HCT116 (cell line): ENCODE results near the gene KRT86. TPM values are rescaled to one million over a fixed set of nuclear protein-coding genes. Genes with fewer than 3 reads are reported as not detected.

Experiments
- ATAC-seq: fragments of 200-7000 bp; cut with Tn5 transposase; 2 replicates; pipeline ENCODE4 v1.9.1; 2020; ENCODE audit warnings: mild to moderate bottlenecking, moderate library complexity
- BruUV-seq: library from RNA; stranded (reverse); fragments of 400-500 nt; replicated peaks from 2 replicates; lab custom pipeline; 2021; lab: Mats Ljungman, UMichigan
- CTCF ChIA-PET: fragments of 300-600 bp; sonication (Branson Sonifier 250); formaldehyde crosslinking; loops from one replicate; lab custom pipeline; 2021; ENCODE audit warnings: antibody characterized with exemption; lab: Charles Lee
- POLR2A ChIA-PET: fragments of 300-600, 350-600 bp; sonication (Branson Sonifier 250); formaldehyde crosslinking; loops from one replicate; lab custom pipeline; 2021; ENCODE audit warnings: antibody characterized with exemption; lab: Charles Lee
- RAD21 ChIA-PET, 2 experiments: fragments of 300-600 bp; sonication (Branson Sonifier 250); formaldehyde crosslinking; loops; one replicate each; lab custom pipeline; 2023; ENCODE audit warnings: low total read pairs in 2 of 2; ENCODE audit not compliant: uncharacterized antibody in 2 of 2, unreplicated experiment in 2 of 2, low non-redundant PET in 1 of 2; lab: Charles Lee
- DNase-seq: peaks from one replicate; pipeline ENCODE4 v3.0.0-alpha.2; 2010; ENCODE audit warnings: low read depth, low spot score
- H2AFZ ChIP-seq: fragments of 200-600 bp; shearing (Covaris generic), sonication (generic); 2 replicates; pipeline ENCODE4 v1.6.1; 2017; ENCODE audit warnings: low read depth, mixed run types, mixed read lengths, antibody characterized with exemption, low read length; ENCODE audit not compliant: poor library complexity, severe bottlenecking
- H3K27ac ChIP-seq: 2 replicates; pipeline ENCODE4 v1.5.1; 2012; ENCODE audit warnings: low read depth, low read length
- H3K27me3 ChIP-seq: fragments of 200-600 bp; sonication (generic); 2 replicates; pipeline ENCODE4 v1.6.1; 2016; ENCODE audit warnings: mixed run types, low read length, mixed read lengths; ENCODE audit not compliant: insufficient read depth
- H3K36me3 ChIP-seq, 2 experiments: fragments of 200-500 bp in 1 of 2; fragments of 200-600 bp in 1 of 2; sonication (Bioruptor generic) in 1 of 2; sonication (generic) in 1 of 2; 2 replicates each; pipeline versions ENCODE4 v1.5.1 to v1.6.1; 2014 to 2016; ENCODE audit warnings: low read length in 2 of 2, inconsistent platforms in 1 of 2, mixed read lengths in 1 of 2, mixed run types in 1 of 2; ENCODE audit not compliant: insufficient read depth in 2 of 2, control insufficient read depth in 1 of 2
- H3K4me1 ChIP-seq, 2 experiments: fragments of 200-600 bp in 1 of 2; sonication (generic) in 1 of 2; 2 replicates each; pipeline versions ENCODE4 v1.5.1 to v1.6.1; 2012 to 2017; ENCODE audit warnings: low read length in 2 of 2, inconsistent platforms in 1 of 2, mild to moderate bottlenecking in 1 of 2, mixed read lengths in 1 of 2, mixed run types in 1 of 2, moderate library complexity in 1 of 2; ENCODE audit not compliant: insufficient read depth in 2 of 2, control insufficient read depth in 1 of 2
- H3K4me2 ChIP-seq: fragments of 200-600 bp; sonication (generic); 2 replicates; pipeline ENCODE4 v1.6.1; 2017; ENCODE audit warnings: mixed run types, low read length, mixed read lengths
- H3K4me3 ChIP-seq, 2 experiments: fragments of 200-600 bp in 1 of 2; sonication (generic) in 1 of 2; replicated peaks in 1 of 2; 2 replicates each; pipeline ENCODE4 v1.5.1; 2011 to 2016; ENCODE audit warnings: low read length in 2 of 2, control low read depth in 1 of 2, low read depth in 1 of 2, mild to moderate bottlenecking in 1 of 2, mixed read lengths in 1 of 2, mixed run types in 1 of 2
- H3K79me2 ChIP-seq: fragments of 200-600 bp; sonication (generic); 2 replicates; pipeline ENCODE4 v1.6.1; 2017; ENCODE audit warnings: mild to moderate bottlenecking, mixed run types, low read length, moderate library complexity, mixed read lengths; ENCODE audit not compliant: insufficient read depth
- H3K9ac ChIP-seq: fragments of 200-600 bp; sonication (generic); 2 replicates; pipeline ENCODE4 v1.6.1; 2016; ENCODE audit warnings: low read length, mixed read lengths
- H3K9me2 ChIP-seq: fragments of 200-600 bp; sonication (generic), shearing (Covaris generic); 2 replicates; pipeline ENCODE4 v1.6.1; 2017; ENCODE audit warnings: mixed run types, mild to moderate bottlenecking, moderate library complexity; ENCODE audit not compliant: insufficient read depth
- H3K9me3 ChIP-seq, 2 experiments: fragments of 200-500 bp in 1 of 2; fragments of 200-600 bp in 1 of 2; sonication (Bioruptor generic) in 1 of 2; sonication (generic) in 1 of 2; 2 replicates each; pipeline ENCODE4 v1.6.1; 2014 to 2017; ENCODE audit warnings: low read length in 2 of 2, mixed read lengths in 2 of 2, inconsistent platforms in 1 of 2, low read depth in 1 of 2, mild to moderate bottlenecking in 1 of 2, mixed run types in 1 of 2, moderate library complexity in 1 of 2; ENCODE audit not compliant: control insufficient read depth in 1 of 2, insufficient read depth in 1 of 2
- H4K20me1 ChIP-seq: fragments of 200-600 bp; sonication (generic), shearing (Covaris generic); 2 replicates; pipeline ENCODE4 v1.6.1; 2017; ENCODE audit warnings: mixed run types, mild to moderate bottlenecking, moderate library complexity; ENCODE audit not compliant: insufficient read depth
- CBX3 ChIP-seq: IDR thresholded peaks from 2 replicates; pipeline ENCODE4 v1.6.1; 2012; ENCODE audit warnings: low read depth
- CEBPB ChIP-seq: IDR thresholded peaks from 2 replicates; pipeline ENCODE4 v1.6.1; 2012; ENCODE audit warnings: low read depth
- EGR1 ChIP-seq: IDR thresholded peaks from 2 replicates; pipeline ENCODE4 v1.6.1; 2012; ENCODE audit warnings: low read depth
- EZH2 ChIP-seq: fragments of 200-600 bp; sonication (generic); IDR thresholded peaks from 2 replicates; pipeline ENCODE4 v1.6.1; 2017; ENCODE audit warnings: antibody characterized with exemption, mixed run types
- EZH2phosphoT487 ChIP-seq: fragments of 200-600 bp; IDR thresholded peaks from 2 replicates; pipeline ENCODE4 v1.6.1; 2018; ENCODE audit warnings: antibody characterized with exemption, borderline replicate concordance
- JUND ChIP-seq: IDR thresholded peaks from 2 replicates; pipeline ENCODE4 v1.6.1; 2012
- POLR2AphosphoS5 ChIP-seq: IDR thresholded peaks from 2 replicates; pipeline ENCODE4 v1.6.1; 2011; ENCODE audit warnings: mild to moderate bottlenecking, low read depth, low read length, moderate library complexity
- RAD21 ChIP-seq: IDR thresholded peaks from 2 replicates; pipeline ENCODE4 v1.6.1; 2012; ENCODE audit warnings: low read depth, mild to moderate bottlenecking
- SIN3A ChIP-seq: IDR thresholded peaks from 2 replicates; pipeline ENCODE4 v1.6.1; 2012; ENCODE audit warnings: low read depth
- TCF7L2 ChIP-seq: IDR thresholded peaks from 2 replicates; pipeline ENCODE4 v1.7.0; 2011; ENCODE audit warnings: borderline replicate concordance, inconsistent platforms; ENCODE audit not compliant: insufficient read depth, insufficient read length; ENCODE audit errors: extremely low read depth
- YY1 ChIP-seq: IDR thresholded peaks from 2 replicates; pipeline ENCODE4 v1.6.1; 2011; ENCODE audit warnings: low read length, low read depth, moderate library complexity, mild to moderate bottlenecking; ENCODE audit not compliant: insufficient replicate concordance; ENCODE audit errors: extremely low read depth
- ZNF274 ChIP-seq: fragments of 200-500 bp; sonication (Bioruptor generic); IDR thresholded peaks from 2 replicates; pipeline ENCODE4 v1.6.1; 2014; ENCODE audit warnings: mild to moderate bottlenecking, low read depth, low read length, inconsistent platforms
- intact Hi-C: fragments of 100-400 bp; cut with micrococcal nuclease; formaldehyde crosslinking; loops from 2 replicates; pipeline ENCODE4 v1.10.0; 2022
- total RNA-seq: library from RNA; stranded (reverse); gene quantifications from one replicate; pipeline ENCODE4 v1.2.1, GENCODE V29; 2021; ENCODE audit not compliant: unreplicated experiment
- TF ChIP-seq, protein P1 (sequence below): IDR thresholded peaks from 2 replicates; pipeline ENCODE4 v1.6.1; 2012
- TF ChIP-seq, protein P2 (sequence below): IDR thresholded peaks from 2 replicates; pipeline ENCODE4 v1.6.1; 2012
- TF ChIP-seq, protein P3 (sequence below): IDR thresholded peaks from 2 replicates; pipeline ENCODE4 v1.6.1; 2012; ENCODE audit warnings: low read depth
- TF ChIP-seq, protein P4 (sequence below): IDR thresholded peaks from 2 replicates; pipeline ENCODE4 v1.6.1; 2011; ENCODE audit warnings: mild to moderate bottlenecking, low read length, moderate library complexity; ENCODE audit not compliant: insufficient replicate concordance; ENCODE audit errors: extremely low read depth

KRT86 gene
- total RNA-seq, 1 experiment from 2014 or later: 1.5 TPM

DNA sequence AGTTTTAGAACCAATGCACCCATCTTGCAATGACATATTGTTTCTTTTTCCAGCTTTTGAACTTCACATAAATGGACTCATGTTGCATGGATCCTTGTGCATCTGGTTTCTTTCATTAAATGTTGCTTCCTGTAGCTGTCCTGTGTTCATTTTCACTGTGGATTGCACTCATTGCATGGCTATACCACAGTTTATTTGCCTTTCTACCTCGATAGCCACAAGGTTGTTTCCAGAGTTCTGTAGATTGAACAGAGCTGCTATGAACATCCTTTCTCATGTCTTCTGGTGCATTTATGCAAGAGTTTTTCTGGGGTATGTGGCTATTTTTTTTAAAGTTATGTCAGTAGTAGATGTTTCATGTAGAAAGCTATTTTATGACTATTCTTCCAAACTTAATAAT is 20.4 kb downstream of the KRT86 start:
- POLR2A ChIA-PET: interaction anchor here (1.0 kb wide), 1 partner anchor 14 kb away, joined by 4 read pairs; no protein-coding TSS in a partner anchor
- DNase-seq (no peak), ATAC-seq (no peak)
- no peak overlapping the region for H3K4me3 ChIP-seq
- H3K9me2 ChIP-seq: no peaks in the 10 kb centered on the region
- BruUV-seq: no TSS peak
- H3K4me2 ChIP-seq: no peak overlapping the region
- H3K27ac ChIP-seq: no peak overlapping the region
- no peaks in the 10 kb centered on the region for H3K79me2 ChIP-seq
- peaks cover 0 to 15% of the 10 kb centered on the region in 2 experiments; a peak in 2 of 4 replicates for H3K4me1 ChIP-seq
- H4K20me1 ChIP-seq: no peaks in the 10 kb centered on the region
- RAD21 ChIA-PET: no interaction called here
- no peak overlapping the region for H3K9ac ChIP-seq
- TF ChIP-seq CBX3: no peak
- TF ChIP-seq EZH2: no peak
- TF ChIP-seq EZH2phosphoT487: no peak
- TF ChIP-seq, protein P1, sequence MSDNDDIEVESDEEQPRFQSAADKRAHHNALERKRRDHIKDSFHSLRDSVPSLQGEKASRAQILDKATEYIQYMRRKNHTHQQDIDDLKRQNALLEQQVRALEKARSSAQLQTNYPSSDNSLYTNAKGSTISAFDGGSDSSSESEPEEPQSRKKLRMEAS: no peak
- TF ChIP-seq EGR1: no peak
- TF ChIP-seq, protein P2, sequence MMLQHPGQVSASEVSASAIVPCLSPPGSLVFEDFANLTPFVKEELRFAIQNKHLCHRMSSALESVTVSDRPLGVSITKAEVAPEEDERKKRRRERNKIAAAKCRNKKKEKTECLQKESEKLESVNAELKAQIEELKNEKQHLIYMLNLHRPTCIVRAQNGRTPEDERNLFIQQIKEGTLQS: no peak
- TF ChIP-seq ZNF274: no peak
- TF ChIP-seq, protein P3, sequence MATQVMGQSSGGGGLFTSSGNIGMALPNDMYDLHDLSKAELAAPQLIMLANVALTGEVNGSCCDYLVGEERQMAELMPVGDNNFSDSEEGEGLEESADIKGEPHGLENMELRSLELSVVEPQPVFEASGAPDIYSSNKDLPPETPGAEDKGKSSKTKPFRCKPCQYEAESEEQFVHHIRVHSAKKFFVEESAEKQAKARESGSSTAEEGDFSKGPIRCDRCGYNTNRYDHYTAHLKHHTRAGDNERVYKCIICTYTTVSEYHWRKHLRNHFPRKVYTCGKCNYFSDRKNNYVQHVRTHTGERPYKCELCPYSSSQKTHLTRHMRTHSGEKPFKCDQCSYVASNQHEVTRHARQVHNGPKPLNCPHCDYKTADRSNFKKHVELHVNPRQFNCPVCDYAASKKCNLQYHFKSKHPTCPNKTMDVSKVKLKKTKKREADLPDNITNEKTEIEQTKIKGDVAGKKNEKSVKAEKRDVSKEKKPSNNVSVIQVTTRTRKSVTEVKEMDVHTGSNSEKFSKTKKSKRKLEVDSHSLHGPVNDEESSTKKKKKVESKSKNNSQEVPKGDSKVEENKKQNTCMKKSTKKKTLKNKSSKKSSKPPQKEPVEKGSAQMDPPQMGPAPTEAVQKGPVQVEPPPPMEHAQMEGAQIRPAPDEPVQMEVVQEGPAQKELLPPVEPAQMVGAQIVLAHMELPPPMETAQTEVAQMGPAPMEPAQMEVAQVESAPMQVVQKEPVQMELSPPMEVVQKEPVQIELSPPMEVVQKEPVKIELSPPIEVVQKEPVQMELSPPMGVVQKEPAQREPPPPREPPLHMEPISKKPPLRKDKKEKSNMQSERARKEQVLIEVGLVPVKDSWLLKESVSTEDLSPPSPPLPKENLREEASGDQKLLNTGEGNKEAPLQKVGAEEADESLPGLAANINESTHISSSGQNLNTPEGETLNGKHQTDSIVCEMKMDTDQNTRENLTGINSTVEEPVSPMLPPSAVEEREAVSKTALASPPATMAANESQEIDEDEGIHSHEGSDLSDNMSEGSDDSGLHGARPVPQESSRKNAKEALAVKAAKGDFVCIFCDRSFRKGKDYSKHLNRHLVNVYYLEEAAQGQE: no peak
- no peak for TF ChIP-seq RAD21
- TF ChIP-seq JUND: no peak
- TF ChIP-seq SIN3A: no peak
- no peak for TF ChIP-seq YY1
- TF ChIP-seq, protein P4, sequence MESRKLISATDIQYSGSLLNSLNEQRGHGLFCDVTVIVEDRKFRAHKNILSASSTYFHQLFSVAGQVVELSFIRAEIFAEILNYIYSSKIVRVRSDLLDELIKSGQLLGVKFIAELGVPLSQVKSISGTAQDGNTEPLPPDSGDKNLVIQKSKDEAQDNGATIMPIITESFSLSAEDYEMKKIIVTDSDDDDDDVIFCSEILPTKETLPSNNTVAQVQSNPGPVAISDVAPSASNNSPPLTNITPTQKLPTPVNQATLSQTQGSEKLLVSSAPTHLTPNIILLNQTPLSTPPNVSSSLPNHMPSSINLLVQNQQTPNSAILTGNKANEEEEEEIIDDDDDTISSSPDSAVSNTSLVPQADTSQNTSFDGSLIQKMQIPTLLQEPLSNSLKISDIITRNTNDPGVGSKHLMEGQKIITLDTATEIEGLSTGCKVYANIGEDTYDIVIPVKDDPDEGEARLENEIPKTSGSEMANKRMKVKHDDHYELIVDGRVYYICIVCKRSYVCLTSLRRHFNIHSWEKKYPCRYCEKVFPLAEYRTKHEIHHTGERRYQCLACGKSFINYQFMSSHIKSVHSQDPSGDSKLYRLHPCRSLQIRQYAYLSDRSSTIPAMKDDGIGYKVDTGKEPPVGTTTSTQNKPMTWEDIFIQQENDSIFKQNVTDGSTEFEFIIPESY: no peak
- no peak for TF ChIP-seq POLR2AphosphoS5
- no peak for TF ChIP-seq TCF7L2
- TF ChIP-seq CEBPB: no peak
- no peaks in the 10 kb centered on the region for H3K36me3 ChIP-seq
- CTCF ChIA-PET: no interaction called here
- H3K9me3 ChIP-seq: no peaks in the 10 kb centered on the region
- intact Hi-C loops: no loop called here
- H2AFZ ChIP-seq: no peak overlapping the region
- no peaks in the 10 kb centered on the region for H3K27me3 ChIP-seq
